Measurements from ENCODE around the gene GYPA. TPM values are rescaled to one million over a fixed set of nuclear protein-coding genes. Genes with fewer than 3 reads are reported as not detected.

The GYPA gene
- total and polyA plus RNA-seq, 2 of the 4 experiments (the other 2 are of a cell fraction) = not detected

- Histone ChIP-seq H3K56ac (ENCODE audit: extremely low read depth, insufficient read depth, low read length) (no peak overlapping the region), H4K20me1 (ENCODE audit: insufficient read depth, low read length) (no peaks in the 10 kb centered on the region), H3K4ac (ENCODE audit: low read depth, low read length) (no peak overlapping the region), H3K27ac (ENCODE audit: insufficient read depth, low read length) (no peak overlapping the region), H3K18ac (ENCODE audit: low read depth, low read length) (no peak overlapping the region), H2BK15ac (ENCODE audit: low read depth, low read length) (no peak overlapping the region), H4K5ac (ENCODE audit: low read depth, low read length) (no peak overlapping the region), H2AK9ac (replicated peaks; ENCODE audit: low read depth, low read length, poor library complexity) (no peak overlapping the region), H3K23ac (ENCODE audit: low read depth, low read length) (no peak overlapping the region), H3K9ac (ENCODE audit: low read depth, low read length) (no peak overlapping the region), H3K9me1 (ENCODE audit: insufficient read depth, low read length) (no peaks in the 10 kb centered on the region), H3K79me1 (ENCODE audit: low read depth in 1 of 2, low read length in 2 of 2) (no peaks in the 10 kb centered on the region), H3K14ac (replicated peaks; ENCODE audit: low read depth, low read length) (no peak overlapping the region), H2AFZ (replicated peaks; ENCODE audit: low read length, poor library complexity) (no peak overlapping the region), H2BK120ac (ENCODE audit: low read depth, low read length) (no peak overlapping the region), H2BK20ac (ENCODE audit: low read depth, low read length) (no peak overlapping the region), H3K9me3 (ENCODE audit: control insufficient read depth, insufficient read depth, low read length) (no peaks in the 10 kb centered on the region), H3K36me3 (ENCODE audit: control insufficient read depth, insufficient read depth, low read length) (no peaks in the 10 kb centered on the region), H3K4me1 (ENCODE audit: control insufficient read depth, insufficient read depth, low read length) (no peaks in the 10 kb centered on the region), H2BK5ac (ENCODE audit: low read depth, low read length, poor library complexity, severe bottlenecking) (no peak overlapping the region), H4K91ac (ENCODE audit: insufficient read depth, low read depth, low read length) (no peak overlapping the region), H4K8ac (ENCODE audit: low read depth in 2 of 2, low read length in 2 of 2) (no peak overlapping the region), H3K27me3 (ENCODE audit: control insufficient read depth, insufficient read depth, low read length) (no peaks in the 10 kb centered on the region), H3K4me3 (ENCODE audit: insufficient read depth, low read depth, low read length) (no peak overlapping the region), H3K4me2 (ENCODE audit: low read depth, low read length) (no peak overlapping the region), H2AK5ac (ENCODE audit: low read depth, low read length) (no peak overlapping the region)
- POLR2A ChIA-PET (ENCODE audit: unreplicated experiment) = no interaction called here
- intact Hi-C loops (cut with micrococcal nuclease) (no loop called here), dilution Hi-C loops (cut with HindIII; ENCODE audit: low sequenced_read_pairs, unreplicated experiment) (no loop called here), in situ Hi-C loops (cut with MboI; ENCODE audit: low sequenced_read_pairs) (loop anchor here (25.0 kb wide), 2 partner anchors 572 to 1397 kb away; no protein-coding TSS in a partner anchor)
- no peak for TF ChIP-seq POLR2A (IDR thresholded peaks at IDR 0.05; ENCODE audit: low read depth, low read length)
- no peak for TF ChIP-seq RCOR1 (IDR thresholded peaks at IDR 0.05; ENCODE audit: insufficient replicate concordance, low read length)
- TF ChIP-seq FOS (IDR thresholded peaks at IDR 0.05; ENCODE audit: low read depth, low read length) = no peak
- no peak for TF ChIP-seq RFX5 (IDR thresholded peaks at IDR 0.05; ENCODE audit: low read depth, low read length)
- TF ChIP-seq MXI1 (IDR thresholded peaks at IDR 0.05; ENCODE audit: borderline replicate concordance, low read depth, low read length) = no peak
- TF ChIP-seq USF2 (IDR thresholded peaks at IDR 0.05; ENCODE audit: low read depth, low read length) = no peak
- no peak for TF ChIP-seq NFE2L2 (IDR thresholded peaks at IDR 0.05; ENCODE audit: low read depth, low read length)
- no peak for TF ChIP-seq MAZ (IDR thresholded peaks at IDR 0.05; ENCODE audit: borderline replicate concordance, low read depth, low read length)
- TF ChIP-seq SMC3 (IDR thresholded peaks at IDR 0.05; ENCODE audit: low read depth, low read length) = no peak
- no peak for TF ChIP-seq RAD21 (IDR thresholded peaks at IDR 0.05; ENCODE audit: low read length)
- no peak for TF ChIP-seq ELK1 (IDR thresholded peaks at IDR 0.05; ENCODE audit: borderline replicate concordance, low read depth, low read length)
- no peak for TF ChIP-seq CHD1 (IDR thresholded peaks at IDR 0.05; ENCODE audit: low read depth, low read length)
- no peak for TF ChIP-seq CTCF (conservative IDR thresholded peaks at IDR 0.05; ENCODE audit: low read depth, low read length)
- TF ChIP-seq BHLHE40 (IDR thresholded peaks at IDR 0.05; ENCODE audit: low read depth, low read length) = no peak
- ATAC-seq (ENCODE audit: low read depth) (no peak), DNase-seq (no peak)
- CTCF ChIA-PET = no interaction called here
- no TSS peak for BruUV-seq (replicated peaks)
- WGBS, 2 experiments (ENCODE audit: extremely low coverage in 2 of 2, insufficient read length in 1 of 2) = 0% methylated on average over 1 of the region's 2 CpGs; no CpG with 5 or more reads in 1 of the 2 experiments
Measured at GRCh38 chr4:144190009-144190408, 49.5 kb upstream of the GYPA start.

All from IMR-90 (cell line).